Measurements from ENCODE around the gene TGFBR3L.

The TGFBR3L gene

DNA sequence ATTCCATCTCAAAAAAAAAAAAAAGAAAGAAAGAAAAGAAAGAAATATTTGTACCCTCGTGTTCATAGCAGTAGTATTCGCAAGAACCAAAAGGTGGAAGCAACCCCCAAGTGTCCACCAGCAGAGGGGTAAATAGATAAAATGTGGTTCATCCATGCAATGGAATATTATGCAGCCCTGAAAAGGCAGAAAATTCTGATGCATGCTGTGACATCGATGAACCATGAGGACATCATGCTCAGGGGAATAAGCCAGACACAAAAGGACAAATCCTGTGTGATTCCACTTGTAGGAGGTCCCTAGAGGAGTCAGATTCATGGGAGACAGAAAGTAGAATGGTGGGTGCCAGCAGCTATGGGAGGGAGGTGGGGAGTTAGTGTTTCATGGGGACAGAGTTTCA lies 32.7 kb upstream of the TGFBR3L start:
- no peak for DNase-seq

DNA sequence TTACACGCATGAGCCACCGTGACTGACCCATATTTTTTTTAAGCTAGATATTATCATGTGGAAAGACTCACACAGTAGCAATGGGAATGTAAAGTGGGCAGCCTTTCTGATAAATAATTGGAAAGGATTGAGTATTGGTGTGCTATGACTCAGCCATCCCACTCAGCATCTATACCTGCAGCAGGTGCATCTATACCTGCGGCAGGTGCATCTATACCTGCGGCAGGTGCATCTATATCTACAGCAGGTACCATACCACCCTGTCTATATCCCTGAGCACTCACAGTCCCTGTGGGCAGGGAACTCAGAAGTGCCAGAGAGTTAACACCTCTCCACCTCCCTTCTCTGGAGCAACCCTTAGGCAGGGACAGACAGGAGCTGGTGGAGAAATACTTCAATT lies 31.5 kb upstream of the TGFBR3L start:
- no peak for DNase-seq

DNA sequence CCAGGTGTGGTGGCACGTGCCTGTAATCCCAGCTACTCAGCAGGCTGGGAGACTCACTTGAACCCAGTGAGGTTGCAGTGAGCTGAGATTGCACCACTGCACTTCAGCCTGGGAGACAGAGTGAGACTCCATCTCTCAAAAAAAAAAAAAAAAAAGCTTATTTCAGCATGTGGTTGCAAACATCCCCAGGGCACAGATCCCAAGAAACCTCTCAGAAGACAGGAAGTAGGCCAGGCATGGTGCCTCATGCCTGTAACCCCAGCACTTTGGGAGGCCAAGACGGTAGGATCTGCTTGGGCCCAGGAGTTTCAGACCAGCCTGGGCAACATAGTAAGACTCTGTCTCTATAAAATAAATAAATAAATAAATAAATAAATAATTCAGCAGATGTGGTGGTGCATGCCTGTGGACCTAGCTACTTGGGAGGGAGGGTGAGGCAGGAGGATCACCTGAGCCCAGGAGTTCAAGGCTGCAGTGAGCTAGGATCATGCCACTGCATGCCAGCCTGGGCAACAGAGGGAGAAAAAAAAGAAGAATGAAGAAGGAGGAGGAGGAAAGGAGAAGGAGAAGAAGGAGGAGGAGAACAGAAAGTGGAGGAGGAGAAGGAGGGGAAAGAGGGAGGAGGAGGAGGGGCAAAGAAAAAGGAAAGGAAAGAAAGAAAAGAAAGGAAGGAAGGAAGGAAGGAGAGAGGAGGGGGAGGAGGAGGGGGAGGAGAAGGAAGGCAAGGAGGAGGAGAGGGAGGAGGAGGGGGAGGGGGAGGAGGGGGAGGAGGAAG lies 30.6 kb upstream of the TGFBR3L start:
- peak; percentile 72 for DNase-seq

DNA sequence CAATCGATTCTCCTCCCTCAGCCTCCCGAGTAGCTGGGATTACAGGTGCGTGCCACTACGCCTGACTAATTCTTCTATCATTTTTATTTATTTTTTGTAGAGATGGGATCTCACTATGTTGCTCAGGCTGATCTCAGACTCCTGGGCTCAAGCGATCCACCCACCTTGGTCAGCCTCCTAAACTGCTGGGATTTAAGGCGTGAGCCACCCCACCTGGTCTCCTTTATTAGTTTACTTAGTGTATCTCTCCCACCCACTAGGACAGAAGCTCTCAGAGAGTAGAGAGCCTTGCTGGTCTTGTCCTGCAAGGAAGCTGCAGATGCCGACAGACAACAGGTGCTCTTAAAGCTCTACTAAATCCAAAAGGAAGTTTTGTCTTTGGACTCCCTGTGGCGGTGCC lies 28.8 kb upstream of the TGFBR3L start:
- no peak for DNase-seq

DNA sequence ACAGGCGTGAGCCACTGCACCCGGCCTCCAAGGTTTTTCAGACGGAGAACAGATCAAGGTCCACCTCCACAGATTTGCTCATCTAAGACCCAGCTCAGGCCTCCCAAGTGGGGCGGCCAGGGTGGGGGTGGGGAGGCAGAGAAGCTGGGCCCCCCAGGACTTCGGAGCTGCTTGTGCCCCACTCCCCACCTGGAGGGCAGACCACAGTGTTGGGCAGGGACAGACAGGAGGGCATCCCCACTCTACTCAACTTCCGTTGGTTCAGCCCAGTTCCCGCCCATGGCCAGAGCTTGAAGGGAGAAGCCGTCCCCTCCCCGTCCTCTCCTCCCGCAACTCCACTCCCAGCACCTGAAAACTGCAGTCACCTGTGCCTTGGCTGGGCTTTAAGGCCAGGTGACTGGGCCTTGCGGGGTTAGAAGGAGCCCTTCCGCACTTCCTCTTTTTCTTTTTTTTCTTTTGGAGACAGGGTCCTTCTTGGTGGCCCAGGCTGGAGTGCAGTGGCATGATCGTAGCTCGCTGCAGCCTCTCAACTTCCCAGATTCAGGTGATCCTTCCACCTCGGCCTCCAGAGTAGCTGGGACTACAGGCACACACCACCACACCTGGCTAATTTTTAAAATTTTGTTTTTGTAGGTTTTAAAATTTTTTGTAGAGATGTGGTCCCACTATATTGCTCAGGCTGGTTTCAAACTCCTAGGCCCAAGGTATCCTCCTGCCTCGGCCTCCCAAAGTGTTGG lies 27.1 kb upstream of the TGFBR3L start:
- no peak for DNase-seq

GRCh38 chr19:7888145-7888825 lies 26.3 kb upstream of the TGFBR3L start, which contains the start of gene LRRC8E:
Gene LRRC8E, plus strand, starts transcription at chr19:7888510. Its CDS starts 7,094 bp downstream, at chr19:7895604.
- DNase-seq: peak; percentile 83

DNA sequence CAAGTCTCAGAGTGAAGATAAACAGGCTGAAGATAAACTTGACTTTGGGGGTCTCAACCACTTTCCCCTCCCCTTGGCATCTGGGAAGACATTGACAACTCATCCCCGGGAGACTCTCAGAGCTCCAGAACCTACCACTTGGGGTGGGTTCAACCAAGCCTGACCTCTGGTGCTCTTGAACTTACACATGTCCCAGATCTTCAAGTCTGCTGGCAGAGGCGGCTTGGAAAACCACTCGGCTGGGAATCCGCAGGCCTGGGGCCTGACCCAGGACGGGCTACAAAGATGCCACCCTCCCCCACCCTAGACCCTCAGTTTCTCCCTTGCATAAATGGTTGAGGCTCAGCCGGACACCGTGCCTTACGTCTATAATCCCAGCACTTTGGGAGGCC lies 25.8 kb upstream of the TGFBR3L start:
- DNase-seq: no peak

DNA sequence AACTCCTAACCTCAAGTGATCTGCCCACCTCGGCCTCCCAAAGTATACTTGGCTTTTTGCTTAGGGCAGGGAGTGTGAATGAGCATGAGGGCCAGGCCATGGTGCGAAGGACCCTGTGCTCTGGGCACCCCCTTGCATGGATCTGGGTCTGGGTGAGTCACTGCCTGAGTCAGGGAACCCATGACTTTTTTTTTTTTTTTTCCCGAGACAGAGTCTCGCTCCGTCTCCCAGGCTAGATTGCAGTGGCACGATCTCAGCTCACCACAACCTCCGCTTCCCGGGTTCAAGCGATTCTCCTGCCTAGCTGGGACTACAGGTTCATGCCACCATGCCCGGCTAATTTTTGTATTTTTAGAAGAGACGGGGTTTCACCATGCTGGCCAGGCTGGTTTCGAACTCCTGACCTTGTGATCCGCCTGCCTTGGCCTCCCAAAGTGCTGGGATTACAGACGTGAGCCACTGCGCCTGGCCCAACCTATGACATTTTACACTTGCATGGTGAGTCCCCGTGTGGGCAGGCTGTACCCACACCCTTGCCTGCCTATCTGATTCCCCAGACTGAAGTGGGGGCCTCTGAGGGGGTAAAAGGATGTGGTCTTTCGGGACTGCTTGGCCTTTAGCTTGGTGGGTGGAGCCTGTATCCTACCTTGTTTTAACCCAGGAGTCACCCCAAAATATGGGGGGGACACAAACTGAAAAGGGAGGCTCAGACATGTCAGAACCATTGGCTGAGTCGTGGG lies 21.1 kb upstream of the TGFBR3L start:
- peak; percentile 62 for DNase-seq

DNA sequence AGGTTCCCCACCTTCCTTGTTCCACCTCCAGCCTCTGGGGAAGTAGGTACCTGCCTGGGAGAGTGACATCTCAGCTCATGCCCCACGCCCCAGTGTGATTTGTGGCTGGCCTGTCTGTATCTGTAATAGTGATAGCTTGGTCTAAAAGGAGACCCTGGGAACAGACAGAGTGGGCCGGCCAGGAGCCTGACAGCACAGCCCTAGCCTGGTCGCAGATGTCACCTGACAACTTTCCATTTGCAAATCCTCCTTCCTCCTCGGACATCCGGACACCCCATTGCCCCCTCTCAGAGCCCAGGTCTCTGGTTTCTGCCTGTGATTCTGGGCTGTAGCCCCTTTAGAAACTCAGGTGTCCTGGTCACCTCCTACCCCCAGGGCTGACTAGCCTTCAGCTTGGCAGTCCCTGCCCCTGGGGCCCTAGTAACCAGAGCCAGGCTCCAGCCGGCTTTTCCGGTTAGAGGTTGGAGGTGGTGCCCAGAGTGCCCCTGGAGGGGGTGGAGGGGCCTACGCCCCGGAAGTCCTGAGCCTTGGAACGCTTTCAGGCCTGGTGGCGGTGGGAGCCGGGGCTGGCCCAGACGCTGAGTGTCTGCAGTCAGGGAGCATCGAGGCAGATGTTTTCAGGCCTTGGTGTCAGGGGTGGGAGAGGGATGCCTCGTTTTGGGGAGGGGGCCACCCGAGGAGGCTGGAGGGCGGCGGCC lies 19.9 kb upstream of the TGFBR3L start:
- DNase-seq: no peak

DNA sequence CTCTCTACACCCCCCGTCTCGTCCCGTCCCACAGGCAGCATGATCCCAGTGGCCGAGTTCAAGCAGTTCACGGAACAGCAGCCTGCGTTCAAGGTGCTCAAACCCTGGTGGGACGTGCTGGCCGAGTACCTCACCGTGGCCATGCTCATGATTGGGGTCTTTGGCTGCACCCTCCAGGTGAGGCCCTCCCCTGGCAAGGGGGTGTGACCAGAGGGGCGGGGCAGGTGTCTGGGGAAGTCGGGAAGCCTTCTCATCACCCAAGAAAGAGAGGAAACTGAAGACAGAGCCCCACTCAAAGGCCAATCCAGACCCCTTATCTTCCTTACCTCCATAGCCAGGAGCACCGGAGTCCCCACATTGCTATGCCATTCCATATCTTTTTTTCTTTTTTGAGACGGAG lies 19.1 kb upstream of the TGFBR3L start:
- DNase-seq: no peak

DNA sequence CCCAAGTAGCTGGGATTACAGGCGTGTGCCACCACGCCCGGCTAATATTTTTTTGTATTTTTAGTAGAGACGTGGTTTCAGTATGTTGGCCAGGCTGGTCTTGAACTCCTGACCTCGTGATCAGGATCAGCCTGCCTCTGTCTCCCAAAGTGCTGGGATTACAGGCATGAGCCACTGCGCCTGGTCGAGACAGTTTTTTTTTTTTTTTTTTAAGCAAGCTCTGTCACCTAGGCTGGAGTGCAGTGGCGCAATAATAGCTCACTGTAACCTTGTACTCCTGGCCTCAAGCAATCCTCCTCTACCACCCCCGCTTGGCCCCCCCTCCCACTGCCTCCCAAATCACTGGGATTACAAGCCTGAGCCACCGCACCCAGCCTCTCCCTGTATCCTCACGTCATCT lies 17.3 kb upstream of the TGFBR3L start:
- no peak for DNase-seq

GRCh38 chr19:7898967-7899366 lies 15.7 kb upstream of the TGFBR3L start:
- no peak for DNase-seq

DNA sequence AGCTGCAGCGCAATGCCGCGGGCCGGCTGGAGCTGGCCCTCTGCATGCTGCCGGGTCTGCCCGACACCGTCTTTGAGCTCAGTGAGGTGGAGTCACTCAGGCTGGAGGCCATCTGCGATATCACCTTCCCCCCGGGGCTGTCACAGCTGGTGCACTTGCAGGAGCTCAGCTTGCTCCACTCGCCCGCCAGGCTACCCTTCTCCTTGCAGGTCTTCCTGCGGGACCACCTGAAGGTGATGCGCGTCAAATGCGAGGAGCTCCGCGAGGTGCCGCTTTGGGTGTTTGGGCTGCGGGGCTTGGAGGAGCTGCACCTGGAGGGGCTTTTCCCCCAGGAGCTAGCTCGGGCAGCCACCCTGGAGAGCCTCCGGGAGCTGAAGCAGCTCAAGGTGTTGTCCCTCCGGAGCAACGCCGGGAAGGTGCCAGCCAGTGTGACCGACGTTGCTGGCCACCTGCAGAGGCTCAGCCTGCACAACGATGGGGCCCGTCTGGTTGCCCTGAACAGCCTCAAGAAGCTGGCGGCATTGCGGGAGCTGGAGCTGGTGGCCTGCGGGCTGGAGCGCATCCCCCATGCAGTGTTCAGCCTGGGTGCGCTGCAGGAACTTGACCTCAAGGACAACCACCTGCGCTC lies 14.8 kb upstream of the TGFBR3L start:
- no peak for DNase-seq

- DNase-seq: no peak
Observed at GRCh38 chr19:7900401-7900870, 14.2 kb upstream of the TGFBR3L start.

GRCh38 chr19:7900931-7901330 lies 13.7 kb upstream of the TGFBR3L start:
- DNase-seq: no peak

- DNase-seq: no peak
Observed at GRCh38 chr19:7901337-7901736, 13.3 kb upstream of the TGFBR3L start.

- DNase-seq: no peak
Observed at GRCh38 chr19:7902796-7903243, 11.8 kb upstream of the TGFBR3L start.

- peak; percentile 99 for DNase-seq
Observed at GRCh38 chr19:7903244-7904073, 11.2 kb upstream of the TGFBR3L start, which contains the start of gene MAP2K7. Gene MAP2K7, plus strand, starts transcription at chr19:7903877. Its CDS starts 68 bp downstream, at chr19:7903945.

- no peak for DNase-seq
Observed at GRCh38 chr19:7904074-7905020, 10.3 kb upstream of the TGFBR3L start.

Measured in EL (cell line).